ENCODE results near the gene DLK2.

DNA sequence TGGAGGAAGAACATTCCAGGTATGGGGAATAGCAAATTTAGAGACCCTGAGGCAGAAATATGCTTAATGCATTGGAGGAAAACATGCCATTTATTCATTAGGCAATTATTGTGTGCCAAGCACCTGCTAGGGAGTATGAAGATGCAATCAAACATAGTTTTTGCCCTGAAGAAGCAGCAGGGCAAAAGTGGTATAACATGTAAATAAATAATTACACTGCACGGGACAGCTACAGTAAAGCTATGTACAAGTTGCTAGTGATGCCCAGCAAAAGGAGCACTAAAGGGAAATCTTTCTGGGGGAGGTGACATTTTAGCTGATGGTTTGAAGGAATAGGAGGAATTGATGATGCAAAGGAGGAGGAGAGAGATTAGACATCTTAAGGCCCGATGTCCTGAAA is 21.4 kb upstream of the DLK2 start:
- TF ChIP-seq CTCF (IDR thresholded peaks at IDR 0.05) (no peak), POLR2A (IDR thresholded peaks at IDR 0.05) (no peak)

Measured in vagina (tissue), 2 donors.